Measurements from ENCODE around the gene DDX41.

The DDX41 gene

GRCh38 chr5:177545487-177546257 lies 28.9 kb upstream of the DDX41 start:
- TF ChIP-seq CTCF (conservative IDR thresholded peaks at IDR 0.05): no peak
- TF ChIP-seq ZFX (IDR thresholded peaks at IDR 0.05): no peak
- no peak overlapping the region for H3K27ac ChIP-seq

DNA sequence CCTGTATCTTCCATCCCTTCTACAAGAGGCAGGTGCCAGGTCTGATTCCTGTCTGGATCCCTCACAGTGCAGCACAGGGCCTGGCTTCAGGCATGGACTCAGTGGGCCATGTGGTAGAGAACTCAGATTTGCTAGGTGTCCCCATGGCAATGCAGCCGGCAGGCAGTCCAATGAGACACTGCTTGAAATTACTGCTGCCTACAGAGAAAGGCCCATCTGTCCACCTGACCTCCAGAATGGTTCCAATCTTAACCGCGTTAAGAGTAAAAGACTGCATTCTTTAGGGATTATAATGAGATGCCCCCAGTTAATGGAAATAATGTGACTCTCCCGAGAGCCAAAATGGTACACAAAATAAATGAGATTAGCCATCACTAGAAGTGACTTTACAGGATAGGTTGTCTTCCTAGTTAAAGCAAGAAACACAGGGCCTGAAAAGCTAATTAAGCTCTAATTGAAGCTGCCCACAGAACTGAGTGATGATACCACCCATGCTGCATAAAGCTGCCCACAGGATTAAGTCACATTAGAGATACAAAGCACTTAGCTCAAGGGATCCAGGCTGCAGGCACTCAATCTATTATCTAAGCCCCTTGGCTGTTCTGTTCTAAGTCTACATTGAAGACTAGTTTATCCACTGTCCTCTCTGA lies 26.2 kb upstream of the DDX41 start:
- no peak overlapping the region for H3K27ac ChIP-seq
- TF ChIP-seq ZFX (IDR thresholded peaks at IDR 0.05) (no peak), CTCF (conservative IDR thresholded peaks at IDR 0.05) (no peak)

- no peak overlapping the region for H3K27ac ChIP-seq
- TF ChIP-seq CTCF (conservative IDR thresholded peaks at IDR 0.05) (no peak), ZFX (IDR thresholded peaks at IDR 0.05) (no peak)
Observed at GRCh38 chr5:177540438-177540837, 23.7 kb upstream of the DDX41 start.

DNA sequence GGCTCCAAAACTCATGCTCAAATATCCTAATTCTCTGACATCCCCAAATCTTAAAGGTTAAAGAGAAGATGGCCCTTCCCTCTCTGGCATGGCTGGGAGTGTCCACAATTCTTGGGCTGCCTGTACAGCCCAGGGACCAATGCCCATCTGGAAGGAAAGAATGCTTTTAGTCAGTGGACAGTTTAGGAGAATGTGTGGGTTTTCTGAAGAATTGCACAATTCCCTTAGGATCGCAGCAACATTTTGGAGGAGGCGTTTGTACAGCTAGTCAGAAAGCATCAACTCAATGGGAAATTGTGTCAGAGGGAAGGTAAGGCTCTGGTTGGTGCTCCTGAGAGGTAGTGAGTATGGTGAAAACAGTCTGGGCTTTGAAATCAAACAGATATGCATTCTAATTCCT lies 22.6 kb upstream of the DDX41 start:
- no peak overlapping the region for H3K27ac ChIP-seq
- no peak for TF ChIP-seq ZFX (IDR thresholded peaks at IDR 0.05)
- TF ChIP-seq CTCF (conservative IDR thresholded peaks at IDR 0.05): no peak

GRCh38 chr5:177538876-177539275 lies 22.1 kb upstream of the DDX41 start:
- TF ChIP-seq ZFX (IDR thresholded peaks at IDR 0.05) (no peak), CTCF (conservative IDR thresholded peaks at IDR 0.05) (no peak)
- H3K27ac ChIP-seq: peak overlapping the region; percentile 36

- peak overlapping the region; percentile 36 for H3K27ac ChIP-seq
- TF ChIP-seq CTCF (conservative IDR thresholded peaks at IDR 0.05): no peak
- TF ChIP-seq ZFX (IDR thresholded peaks at IDR 0.05): no peak
Observed at GRCh38 chr5:177537389-177538361, 20.9 kb upstream of the DDX41 start.
